ENCODE results near the gene TMEM208.

TMEM208 gene

DNA sequence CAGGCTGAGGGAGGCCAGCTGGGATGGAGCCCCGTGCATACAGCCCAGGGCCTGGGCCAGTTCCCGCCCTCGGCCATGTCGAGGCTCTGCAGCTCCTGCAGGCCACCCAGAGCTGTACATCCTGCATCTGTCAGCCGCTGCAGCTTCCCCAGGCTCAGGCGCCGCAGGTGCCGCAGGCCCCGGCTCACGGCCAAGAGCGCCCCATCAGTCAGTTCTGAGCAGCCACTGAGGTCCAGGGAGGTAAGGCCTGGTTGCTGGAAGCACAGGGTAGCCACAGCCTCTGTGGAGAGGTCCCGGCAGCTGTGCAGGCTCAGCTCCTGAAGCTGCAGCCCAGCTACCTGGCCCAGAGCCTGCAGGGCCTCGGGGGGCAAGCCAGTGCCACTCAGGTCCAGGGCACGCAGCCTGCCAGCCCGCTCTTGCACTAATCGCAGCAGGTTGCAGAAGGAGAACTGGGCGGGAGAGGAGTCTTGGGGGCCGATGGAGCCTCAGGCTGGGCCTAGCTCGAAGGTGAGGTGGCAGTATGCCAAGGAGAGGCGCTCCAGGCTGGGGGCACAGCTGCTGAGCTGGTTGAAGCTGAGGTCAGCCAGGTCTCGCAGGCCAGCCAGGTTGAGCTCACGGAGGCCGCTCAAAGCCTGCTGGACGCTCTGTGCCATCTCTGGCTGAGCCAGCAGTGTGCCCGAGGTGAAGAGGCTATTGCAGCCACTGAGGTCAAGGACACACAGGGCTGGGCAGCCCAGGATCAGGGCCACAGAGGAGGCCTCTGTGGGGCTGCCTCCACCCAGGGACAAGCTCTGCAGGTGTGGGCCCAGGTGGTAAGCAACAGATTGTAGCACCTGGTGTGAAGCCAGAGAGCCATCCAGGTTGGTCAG, 16.6 kb upstream of the TMEM208 start:
- DNase-seq (ENCODE audit: low read depth, low spot score): no peak
- no peaks in the 10 kb centered on the region for H3K9me3 ChIP-seq (ENCODE audit: low read depth, low read length)
- no peak overlapping the region for H3K9ac ChIP-seq (ENCODE audit: insufficient read length)
- TF ChIP-seq FOXP2 (optimal IDR thresholded peaks at IDR 0.05; ENCODE audit: control extremely low read depth, extremely low read length, insufficient read depth) (no peak), POLR2AphosphoS5 (IDR thresholded peaks at IDR 0.05; ENCODE audit: borderline replicate concordance, low read depth, low read length) (no peak), EZH2 (IDR thresholded peaks at IDR 0.05) (no peak)
- H3K36me3 ChIP-seq (ENCODE audit: insufficient read depth, low read length): no peaks in the 10 kb centered on the region
- H3K4me3 ChIP-seq: no peak overlapping the region
- H3K27ac ChIP-seq: no peak overlapping the region

DNA sequence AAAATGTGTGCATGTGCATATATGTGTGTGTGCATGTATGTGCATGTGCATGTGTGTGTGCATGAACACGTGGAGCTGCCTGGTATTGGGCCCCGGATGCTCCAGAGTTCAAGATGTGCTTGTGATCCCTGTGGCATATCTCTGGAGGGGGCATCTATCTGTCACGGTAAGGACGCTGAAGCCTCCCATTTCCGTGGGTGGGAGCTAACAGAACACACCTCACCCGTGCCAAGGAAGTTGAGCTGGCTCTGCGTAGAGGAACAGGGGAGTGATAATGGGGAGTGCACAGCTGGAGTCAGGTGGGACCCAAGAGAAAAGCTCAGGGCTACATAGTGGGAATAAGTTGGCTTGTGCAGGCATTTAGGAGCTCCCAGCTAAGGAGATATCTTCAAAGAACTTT, 15.3 kb upstream of the TMEM208 start:
- H3K36me3 ChIP-seq (ENCODE audit: insufficient read depth, low read length): no peaks in the 10 kb centered on the region
- no peak overlapping the region for H3K27ac ChIP-seq
- H3K4me3 ChIP-seq: no peak overlapping the region
- TF ChIP-seq FOXP2 (optimal IDR thresholded peaks at IDR 0.05; ENCODE audit: control extremely low read depth, extremely low read length, insufficient read depth) (no peak), EZH2 (IDR thresholded peaks at IDR 0.05) (no peak), POLR2AphosphoS5 (IDR thresholded peaks at IDR 0.05; ENCODE audit: borderline replicate concordance, low read depth, low read length) (no peak)
- H3K9ac ChIP-seq (ENCODE audit: insufficient read length): no peak overlapping the region
- no peak for DNase-seq (ENCODE audit: low read depth, low spot score)
- no peaks in the 10 kb centered on the region for H3K9me3 ChIP-seq (ENCODE audit: low read depth, low read length)

DNA sequence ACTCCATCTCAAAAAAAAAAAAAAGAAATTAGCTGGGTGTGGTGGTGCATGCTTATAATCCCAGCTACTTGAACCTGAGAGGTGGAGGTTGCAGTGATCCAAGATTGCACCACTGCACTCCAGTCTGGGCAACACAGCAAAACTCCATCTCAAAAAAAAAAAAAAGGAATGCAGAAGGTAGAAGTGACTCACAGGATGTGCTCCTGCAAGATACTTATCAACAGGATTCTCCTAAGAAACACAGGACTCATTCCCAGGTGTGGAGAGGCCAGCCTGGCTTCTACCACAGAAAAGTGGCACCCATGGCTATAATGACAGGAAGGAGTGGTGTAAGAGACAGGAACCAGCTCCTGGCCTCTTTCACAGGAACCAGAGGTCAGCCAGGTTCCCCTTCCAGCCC, 14.2 kb upstream of the TMEM208 start:
- Histone ChIP-seq H3K9me3 (ENCODE audit: low read depth, low read length) (no peaks in the 10 kb centered on the region), H3K36me3 (ENCODE audit: insufficient read depth, low read length) (no peaks in the 10 kb centered on the region), H3K27ac (no peak overlapping the region), H3K9ac (ENCODE audit: insufficient read length) (no peak overlapping the region), H3K4me3 (no peak overlapping the region)
- TF ChIP-seq POLR2AphosphoS5 (IDR thresholded peaks at IDR 0.05; ENCODE audit: borderline replicate concordance, low read depth, low read length): no peak
- TF ChIP-seq FOXP2 (optimal IDR thresholded peaks at IDR 0.05; ENCODE audit: control extremely low read depth, extremely low read length, insufficient read depth): no peak
- no peak for TF ChIP-seq EZH2 (IDR thresholded peaks at IDR 0.05)
- no peak for DNase-seq (ENCODE audit: low read depth, low spot score)

DNA sequence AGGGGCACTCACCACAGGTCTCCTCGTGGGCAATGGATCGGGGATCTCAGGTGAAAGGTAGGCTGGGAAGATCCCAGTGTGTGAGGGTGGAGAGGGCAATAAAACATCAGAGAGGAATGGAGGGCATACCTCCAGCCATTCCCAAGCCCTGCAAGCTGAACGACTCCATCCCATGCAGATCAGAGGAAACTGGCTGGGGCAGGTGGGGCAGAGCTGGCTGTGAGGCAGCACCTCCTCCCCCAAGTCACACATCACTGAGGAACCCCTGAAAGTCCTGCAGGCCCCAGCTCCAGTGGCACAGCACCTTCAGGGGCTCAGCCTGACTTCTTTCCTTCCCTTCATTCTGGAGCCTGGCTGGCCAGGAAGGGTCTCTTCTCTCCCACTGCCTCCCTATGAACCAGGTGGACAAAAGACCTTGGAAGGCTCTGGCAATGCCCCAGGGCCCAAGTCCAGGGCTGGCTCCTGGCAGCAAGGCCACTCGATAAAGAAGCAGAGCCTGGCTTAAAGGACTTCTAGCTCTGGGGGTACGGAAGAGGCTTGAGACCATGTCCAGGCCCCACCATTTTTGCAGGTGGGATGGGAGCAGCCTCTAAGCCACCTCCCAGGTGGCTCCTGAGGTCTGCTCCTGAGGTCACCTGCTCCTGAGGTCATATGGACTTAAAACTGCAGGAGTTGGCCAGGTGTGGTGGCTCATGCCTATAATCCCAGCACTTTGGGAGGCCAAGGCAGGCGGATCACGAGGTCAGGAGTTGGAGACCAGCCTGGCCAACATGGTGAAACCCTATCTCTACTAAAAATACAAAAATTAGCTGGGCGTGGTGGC, 13.5 kb upstream of the TMEM208 start:
- Histone ChIP-seq H3K27ac (no peak overlapping the region), H3K36me3 (ENCODE audit: insufficient read depth, low read length) (no peaks in the 10 kb centered on the region), H3K9me3 (ENCODE audit: low read depth, low read length) (no peaks in the 10 kb centered on the region), H3K4me3 (no peak overlapping the region), H3K9ac (ENCODE audit: insufficient read length) (no peak overlapping the region)
- TF ChIP-seq EZH2 (IDR thresholded peaks at IDR 0.05): no peak
- TF ChIP-seq FOXP2 (optimal IDR thresholded peaks at IDR 0.05; ENCODE audit: control extremely low read depth, extremely low read length, insufficient read depth): no peak
- TF ChIP-seq POLR2AphosphoS5 (IDR thresholded peaks at IDR 0.05; ENCODE audit: borderline replicate concordance, low read depth, low read length): no peak
- no peak for DNase-seq (ENCODE audit: low read depth, low spot score)

DNA sequence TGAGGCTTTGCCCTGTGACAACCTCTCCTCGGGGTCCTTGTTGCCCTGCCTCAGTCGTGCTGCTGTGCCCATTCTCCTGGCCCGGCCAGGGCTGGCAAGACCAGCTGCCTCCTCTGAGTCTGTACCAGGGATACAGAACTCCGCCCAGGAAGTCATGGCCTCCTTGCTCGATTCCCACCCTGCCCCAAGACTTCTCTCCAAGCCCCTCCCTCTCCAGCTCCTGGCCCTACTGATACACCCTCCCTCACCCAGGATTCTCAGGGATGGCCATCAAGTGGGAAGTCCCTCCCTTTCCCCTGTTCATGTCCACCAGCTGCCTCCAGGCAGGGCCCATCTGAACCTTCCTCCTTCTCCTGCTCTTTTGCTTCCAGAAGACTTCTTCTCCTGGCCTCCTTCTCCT, 11.2 kb upstream of the TMEM208 start:
- TF ChIP-seq EZH2 (IDR thresholded peaks at IDR 0.05): no peak
- no peak for TF ChIP-seq POLR2AphosphoS5 (IDR thresholded peaks at IDR 0.05; ENCODE audit: borderline replicate concordance, low read depth, low read length)
- no peak for TF ChIP-seq FOXP2 (optimal IDR thresholded peaks at IDR 0.05; ENCODE audit: control extremely low read depth, extremely low read length, insufficient read depth)
- H3K36me3 ChIP-seq (ENCODE audit: insufficient read depth, low read length): no peaks in the 10 kb centered on the region
- H3K27ac ChIP-seq: no peak overlapping the region
- no peak overlapping the region for H3K9ac ChIP-seq (ENCODE audit: insufficient read length)
- no peak overlapping the region for H3K4me3 ChIP-seq
- H3K9me3 ChIP-seq (ENCODE audit: low read depth, low read length): no peaks in the 10 kb centered on the region
- DNase-seq (ENCODE audit: low read depth, low spot score): no peak

DNA sequence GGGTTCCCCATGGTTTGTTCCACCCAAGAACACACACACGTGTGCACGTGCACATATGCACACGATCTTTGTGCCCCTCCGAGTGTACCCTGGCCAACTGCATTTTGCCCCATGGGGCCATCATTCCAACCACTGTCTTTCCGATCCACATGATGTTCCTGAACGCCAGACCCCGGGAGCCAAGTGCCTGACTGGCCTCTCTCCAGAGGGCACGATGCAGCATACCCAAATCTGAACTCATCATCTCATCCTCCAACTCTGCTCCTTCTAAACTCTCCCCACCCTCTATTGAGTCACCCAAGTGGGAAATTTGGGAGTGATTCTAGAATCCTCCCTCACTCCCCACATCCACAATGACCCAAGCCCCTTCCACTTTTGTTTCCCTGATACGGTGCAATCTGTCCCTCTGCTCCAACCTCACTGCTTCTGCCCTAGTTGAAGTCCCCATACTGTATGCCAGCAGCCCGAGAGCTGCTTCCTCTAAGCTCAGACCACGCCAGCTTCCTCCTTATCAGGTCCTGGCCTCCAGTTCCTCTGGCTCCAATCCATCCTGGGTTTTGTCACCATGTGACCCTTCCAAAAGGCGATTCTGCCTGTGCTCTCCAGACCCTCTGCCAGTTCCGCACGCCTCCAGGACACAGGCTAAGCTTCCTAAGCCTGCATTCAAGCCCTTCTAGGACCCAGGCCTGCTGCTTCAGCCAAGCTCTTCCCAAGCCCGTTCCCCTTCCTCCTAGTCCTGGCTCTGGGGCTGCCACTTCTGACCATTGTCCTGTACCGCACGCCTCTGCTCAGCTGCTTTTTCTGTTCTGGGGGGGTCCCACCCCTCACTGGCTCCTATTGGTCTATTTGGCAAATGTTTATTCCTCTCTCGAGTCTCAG, 10.1 kb upstream of the TMEM208 start:
- Histone ChIP-seq H3K9ac (ENCODE audit: insufficient read length) (no peak overlapping the region), H3K4me3 (no peak overlapping the region), H3K27ac (no peak overlapping the region), H3K9me3 (ENCODE audit: low read depth, low read length) (no peaks in the 10 kb centered on the region), H3K36me3 (ENCODE audit: insufficient read depth, low read length) (no peaks in the 10 kb centered on the region)
- DNase-seq (ENCODE audit: low read depth, low spot score): no peak
- TF ChIP-seq POLR2AphosphoS5 (IDR thresholded peaks at IDR 0.05; ENCODE audit: borderline replicate concordance, low read depth, low read length) (no peak), EZH2 (IDR thresholded peaks at IDR 0.05) (no peak), FOXP2 (optimal IDR thresholded peaks at IDR 0.05; ENCODE audit: control extremely low read depth, extremely low read length, insufficient read depth) (no peak)

DNA sequence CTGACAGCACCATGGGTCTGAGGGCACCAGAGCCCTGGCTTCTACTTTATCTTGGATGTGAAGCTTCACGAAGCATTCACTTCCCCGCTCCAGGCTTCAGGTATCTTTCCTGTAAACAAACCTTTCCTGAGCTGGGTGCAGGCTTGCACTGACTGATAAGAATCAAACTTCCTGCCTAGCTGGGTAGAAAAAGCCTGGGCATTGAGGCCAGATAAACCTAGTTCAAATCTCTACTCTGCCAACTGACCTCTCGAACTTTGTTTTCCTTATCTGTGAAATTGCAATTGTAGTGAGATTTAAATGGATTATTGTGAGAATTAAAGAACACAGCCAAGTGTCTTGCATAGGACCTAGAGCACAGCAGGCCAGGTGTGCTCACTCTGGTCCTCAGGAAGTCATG, 2.9 kb upstream of the TMEM208 start:
- H3K4me3 ChIP-seq: no peak overlapping the region
- DNase-seq (ENCODE audit: low read depth, low spot score): no peak
- TF ChIP-seq FOXP2 (optimal IDR thresholded peaks at IDR 0.05; ENCODE audit: control extremely low read depth, extremely low read length, insufficient read depth): no peak
- no peak for TF ChIP-seq EZH2 (IDR thresholded peaks at IDR 0.05)
- no peak for TF ChIP-seq POLR2AphosphoS5 (IDR thresholded peaks at IDR 0.05; ENCODE audit: borderline replicate concordance, low read depth, low read length)
- H3K9ac ChIP-seq (ENCODE audit: insufficient read length): no peak overlapping the region
- H3K9me3 ChIP-seq (ENCODE audit: low read depth, low read length): no peaks in the 10 kb centered on the region
- no peak overlapping the region for H3K27ac ChIP-seq
- H3K36me3 ChIP-seq (ENCODE audit: insufficient read depth, low read length): no peaks in the 10 kb centered on the region; the same call in 1 of the 2 replicates
